ENCODE measurements around the gene SH3D19.
A peak's percentile ranks its signal among the peaks of the same experiment; 100 is the strongest.
"Not testable (repeated sequence)": the region's sequence is repeated elsewhere in the genome, so short reads cannot be mapped to it uniquely, and the experiment has no call there.

Gene SH3D19

GRCh38 chr4:151150821-151151580, 174.4 kb downstream of the SH3D19 start:
- no peak for DNase-seq (ENCODE audit: low spot score)

GRCh38 chr4:151148261-151148660, 177.1 kb downstream of the SH3D19 start:
- no peak for DNase-seq (ENCODE audit: low spot score)

- no peak for DNase-seq (ENCODE audit: low spot score)
Measured at GRCh38 chr4:151147000-151147399, 178.4 kb downstream of the SH3D19 start.

- DNase-seq (ENCODE audit: low spot score) = no peak
Measured at GRCh38 chr4:151144329-151145072, 180.9 kb downstream of the SH3D19 start.

- DNase-seq (ENCODE audit: low spot score) = no peak
Measured at GRCh38 chr4:151143811-151144210, 181.6 kb downstream of the SH3D19 start.

GRCh38 chr4:151143162-151143561, 182.2 kb downstream of the SH3D19 start:
- no peak for DNase-seq (ENCODE audit: low spot score)

GRCh38 chr4:151142758-151143157, 182.6 kb downstream of the SH3D19 start:
- no peak for DNase-seq (ENCODE audit: low spot score)

- DNase-seq (ENCODE audit: low spot score) = no peak
Measured at GRCh38 chr4:151139814-151140213, 185.6 kb downstream of the SH3D19 start.

- DNase-seq (ENCODE audit: low spot score) = not testable (repeated sequence)
Measured at GRCh38 chr4:151136048-151136447, 189.4 kb downstream of the SH3D19 start.

- no peak for DNase-seq (ENCODE audit: low spot score)
Measured at GRCh38 chr4:151133311-151133710, 192.1 kb downstream of the SH3D19 start.

- no peak for DNase-seq (ENCODE audit: low spot score)
Measured at GRCh38 chr4:151129796-151130195, 195.6 kb downstream of the SH3D19 start.

- DNase-seq (ENCODE audit: low spot score) = peak; percentile 25
Measured at GRCh38 chr4:151117371-151117962, 207.9 kb downstream of the SH3D19 start.

- no peak for DNase-seq (ENCODE audit: low spot score)
Measured at GRCh38 chr4:151114986-151115385, 210.4 kb downstream of the SH3D19 start.

GRCh38 chr4:151114338-151114737, 211.1 kb downstream of the SH3D19 start:
- no peak for DNase-seq (ENCODE audit: low spot score)

GRCh38 chr4:151110236-151110635, 215.2 kb downstream of the SH3D19 start:
- no peak for DNase-seq (ENCODE audit: low spot score)

GRCh38 chr4:151107063-151107462, 218.3 kb downstream of the SH3D19 start:
- DNase-seq (ENCODE audit: low spot score) = no peak

- no peak for DNase-seq (ENCODE audit: low spot score)
Measured at GRCh38 chr4:151105454-151106032, 219.9 kb downstream of the SH3D19 start.

GRCh38 chr4:151104621-151105020, 220.8 kb downstream of the SH3D19 start:
- no peak for DNase-seq (ENCODE audit: low spot score)

- no peak for DNase-seq (ENCODE audit: low spot score)
Measured at GRCh38 chr4:151103758-151104157, 221.6 kb downstream of the SH3D19 start.

- DNase-seq (ENCODE audit: low spot score) = no peak
Measured at GRCh38 chr4:151100531-151100930, 224.9 kb downstream of the SH3D19 start.

- DNase-seq (ENCODE audit: low spot score) = no peak
Measured at GRCh38 chr4:151099976-151100417, 225.4 kb downstream of the SH3D19 start.

GRCh38 chr4:151099229-151099975, 226.0 kb downstream of the SH3D19 start, which contains the start of gene RPS3A:
Gene RPS3A, plus strand, starts transcription at chr4:151099628. Its CDS starts 25 bp downstream, at chr4:151099653.
- peak; percentile 96 for DNase-seq (ENCODE audit: low spot score)

Data from CD4-positive, alpha-beta T cell treated with Interleukin-6 at 100 ng/mL for 8 hours (primary cell).